Nephron (organoid): ENCODE measurements around the gene APMAP.

ENCODE experiments used
- H3K27ac Mint-ChIP-seq, 3 experiments: 2 replicates each; pipeline ENCODE4 v1.8.0; 2020; ENCODE audit warnings: mixed read lengths in 3 of 3, mild to moderate bottlenecking in 2 of 3, moderate library complexity in 1 of 3
- H3K27me3 Mint-ChIP-seq: 2 replicates; pipeline ENCODE4 v1.8.0; 2021; ENCODE audit warnings: low read depth, mild to moderate bottlenecking, moderate library complexity, mixed read lengths
- H3K36me3 Mint-ChIP-seq: 2 replicates; pipeline ENCODE4 v1.8.0; 2020; ENCODE audit warnings: low read depth, mixed read lengths
- H3K4me1 Mint-ChIP-seq: 2 replicates; pipeline ENCODE4 v1.8.0; 2020; ENCODE audit warnings: mixed read lengths
- H3K4me3 Mint-ChIP-seq, 3 experiments: 2 replicates each; pipeline ENCODE4 v1.8.0; 2020; ENCODE audit warnings: mild to moderate bottlenecking in 3 of 3, mixed read lengths in 3 of 3, moderate library complexity in 2 of 3
- H3K9me3 Mint-ChIP-seq: 2 replicates; pipeline ENCODE4 v1.8.0; 2020; ENCODE audit warnings: mixed read lengths
- CTCF ChIP-seq, 3 experiments: fragments of 200-600 bp; sonication (generic); IDR thresholded peaks; one replicate each; pipeline ENCODE4 v1.5.0; 2021; ENCODE audit warnings: antibody characterized with exemption in 3 of 3; ENCODE audit not compliant: unreplicated experiment in 3 of 3

The APMAP gene

GRCh38 chr20:24936526-24937407 is 55.8 kb downstream of the APMAP start:
- Mint-ChIP-seq H3K4me1 (no peaks in the 10 kb centered on the region), H3K36me3 (no peaks in the 10 kb centered on the region), H3K27me3 (no peaks in the 10 kb centered on the region), H3K9me3 (peaks cover 15% of the 10 kb centered on the region), H3K27ac (no peak overlapping the region), H3K4me3 (no peak overlapping the region)
- TF ChIP-seq CTCF (IDR thresholded peaks at IDR 0.05; ENCODE audit: unreplicated experiment in 3 of 3): no peak

- H3K27me3 Mint-ChIP-seq: no peaks in the 10 kb centered on the region
- no peaks in the 10 kb centered on the region for H3K4me1 Mint-ChIP-seq
- no peak overlapping the region for H3K4me3 Mint-ChIP-seq
- H3K27ac Mint-ChIP-seq: no peak overlapping the region
- no peaks in the 10 kb centered on the region for H3K36me3 Mint-ChIP-seq
- H3K9me3 Mint-ChIP-seq: peaks cover 12% of the 10 kb centered on the region
- TF ChIP-seq CTCF (IDR thresholded peaks at IDR 0.05; ENCODE audit: unreplicated experiment in 3 of 3): no peak
Measured at GRCh38 chr20:24935766-24936525, 56.6 kb downstream of the APMAP start.

- no peak overlapping the region for H3K27ac Mint-ChIP-seq
Measured at GRCh38 chr20:24935140-24935539, 57.4 kb downstream of the APMAP start.

GRCh38 chr20:24934716-24935115 is 57.8 kb downstream of the APMAP start:
- Mint-ChIP-seq H3K4me1 (no peaks in the 10 kb centered on the region), H3K27me3 (no peaks in the 10 kb centered on the region), H3K4me3 (no peak overlapping the region), H3K9me3 (peaks cover 6% of the 10 kb centered on the region), H3K36me3 (no peaks in the 10 kb centered on the region), H3K27ac (no peak overlapping the region)
- no peak for TF ChIP-seq CTCF (IDR thresholded peaks at IDR 0.05; ENCODE audit: unreplicated experiment in 3 of 3)

More at GRCh38 chr20:24935140-24935539, 57.4 kb downstream of the APMAP start:
- Mint-ChIP-seq H3K4me3 (no peak overlapping the region), H3K9me3 (peaks cover 6% of the 10 kb centered on the region), H3K36me3 (no peaks in the 10 kb centered on the region), H3K4me1 (no peaks in the 10 kb centered on the region), H3K27me3 (no peaks in the 10 kb centered on the region)
- no peak for TF ChIP-seq CTCF (IDR thresholded peaks at IDR 0.05; ENCODE audit: unreplicated experiment in 3 of 3)

GRCh38 chr20:24934101-24934661 is 58.4 kb downstream of the APMAP start:
- Mint-ChIP-seq H3K27ac (no peak overlapping the region), H3K4me1 (no peaks in the 10 kb centered on the region), H3K9me3 (peaks cover 6% of the 10 kb centered on the region), H3K27me3 (no peaks in the 10 kb centered on the region), H3K4me3 (no peak overlapping the region), H3K36me3 (no peaks in the 10 kb centered on the region)
- no peak for TF ChIP-seq CTCF (IDR thresholded peaks at IDR 0.05; ENCODE audit: unreplicated experiment in 3 of 3)
